RPMI8226 (cell line): Measurements from ENCODE around the gene TRIM40.

Source experiments
- DNase-seq: peaks from one replicate; pipeline ENCODE4 v3.0.0-alpha.2; 2015

TRIM40 gene

GRCh38 chr6:30135757-30136156 is at the start of gene TRIM40:
TRIM40 (plus strand) TSS chr6:30136140; CDS start chr6:30137037, 897 bp downstream.
- no peak for DNase-seq

- no peak for DNase-seq
Measured at GRCh38 chr6:30087876-30088275, 48.1 kb upstream of the TRIM40 start.

- no peak for DNase-seq
Measured at GRCh38 chr6:30091577-30092381, 44.2 kb upstream of the TRIM40 start.

GRCh38 chr6:30092852-30093543 is 42.9 kb upstream of the TRIM40 start:
- no peak for DNase-seq

GRCh38 chr6:30093951-30094661 is 41.8 kb upstream of the TRIM40 start:
- no peak for DNase-seq

GRCh38 chr6:30096829-30097228 is 39.1 kb upstream of the TRIM40 start:
- DNase-seq = no peak

- no peak for DNase-seq
Measured at GRCh38 chr6:30097902-30098768, 37.8 kb upstream of the TRIM40 start.

- DNase-seq = no peak
Measured at GRCh38 chr6:30100154-30100553, 35.8 kb upstream of the TRIM40 start.

- DNase-seq = peak; percentile 32
Measured at GRCh38 chr6:30100585-30101443, 35.1 kb upstream of the TRIM40 start.

GRCh38 chr6:30101444-30102413 is 34.2 kb upstream of the TRIM40 start:
- peak; percentile 90 for DNase-seq

GRCh38 chr6:30102414-30102969 is 33.4 kb upstream of the TRIM40 start:
- no peak for DNase-seq

GRCh38 chr6:30102970-30103871 is 32.7 kb upstream of the TRIM40 start:
- DNase-seq = peak; percentile 91

- no peak for DNase-seq
Measured at GRCh38 chr6:30103872-30104179, 32.1 kb upstream of the TRIM40 start.

- DNase-seq = no peak
Measured at GRCh38 chr6:30104661-30105060, 31.3 kb upstream of the TRIM40 start.

- no peak for DNase-seq
Measured at GRCh38 chr6:30111266-30111856, 24.6 kb upstream of the TRIM40 start.

GRCh38 chr6:30112402-30112994 is 23.4 kb upstream of the TRIM40 start:
- no peak for DNase-seq

GRCh38 chr6:30113003-30113759 is 22.8 kb upstream of the TRIM40 start, which contains the start of gene TRIM31:
TRIM31 (minus strand) TSS chr6:30113090; CDS start chr6:30112805, 285 bp downstream.
- DNase-seq = no peak
